ENCODE data around the gene WDR38.

GRCh38 chr9:124812441-124812876 is 40.8 kb upstream of the WDR38 start:
- TF ChIP-seq, protein P1, sequence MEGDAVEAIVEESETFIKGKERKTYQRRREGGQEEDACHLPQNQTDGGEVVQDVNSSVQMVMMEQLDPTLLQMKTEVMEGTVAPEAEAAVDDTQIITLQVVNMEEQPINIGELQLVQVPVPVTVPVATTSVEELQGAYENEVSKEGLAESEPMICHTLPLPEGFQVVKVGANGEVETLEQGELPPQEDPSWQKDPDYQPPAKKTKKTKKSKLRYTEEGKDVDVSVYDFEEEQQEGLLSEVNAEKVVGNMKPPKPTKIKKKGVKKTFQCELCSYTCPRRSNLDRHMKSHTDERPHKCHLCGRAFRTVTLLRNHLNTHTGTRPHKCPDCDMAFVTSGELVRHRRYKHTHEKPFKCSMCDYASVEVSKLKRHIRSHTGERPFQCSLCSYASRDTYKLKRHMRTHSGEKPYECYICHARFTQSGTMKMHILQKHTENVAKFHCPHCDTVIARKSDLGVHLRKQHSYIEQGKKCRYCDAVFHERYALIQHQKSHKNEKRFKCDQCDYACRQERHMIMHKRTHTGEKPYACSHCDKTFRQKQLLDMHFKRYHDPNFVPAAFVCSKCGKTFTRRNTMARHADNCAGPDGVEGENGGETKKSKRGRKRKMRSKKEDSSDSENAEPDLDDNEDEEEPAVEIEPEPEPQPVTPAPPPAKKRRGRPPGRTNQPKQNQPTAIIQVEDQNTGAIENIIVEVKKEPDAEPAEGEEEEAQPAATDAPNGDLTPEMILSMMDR (IDR thresholded peaks at IDR 0.05; ENCODE audit: low read depth, low read length, poor library complexity, severe bottlenecking): no peak
- no peak for TF ChIP-seq EZH2phosphoT487 (IDR thresholded peaks at IDR 0.05; ENCODE audit: borderline replicate concordance, low read length)
